ENCODE results near the gene CYSRT1.
A peak's percentile ranks its signal among the peaks of the same experiment; 100 is the strongest.

CYSRT1 gene

DNA sequence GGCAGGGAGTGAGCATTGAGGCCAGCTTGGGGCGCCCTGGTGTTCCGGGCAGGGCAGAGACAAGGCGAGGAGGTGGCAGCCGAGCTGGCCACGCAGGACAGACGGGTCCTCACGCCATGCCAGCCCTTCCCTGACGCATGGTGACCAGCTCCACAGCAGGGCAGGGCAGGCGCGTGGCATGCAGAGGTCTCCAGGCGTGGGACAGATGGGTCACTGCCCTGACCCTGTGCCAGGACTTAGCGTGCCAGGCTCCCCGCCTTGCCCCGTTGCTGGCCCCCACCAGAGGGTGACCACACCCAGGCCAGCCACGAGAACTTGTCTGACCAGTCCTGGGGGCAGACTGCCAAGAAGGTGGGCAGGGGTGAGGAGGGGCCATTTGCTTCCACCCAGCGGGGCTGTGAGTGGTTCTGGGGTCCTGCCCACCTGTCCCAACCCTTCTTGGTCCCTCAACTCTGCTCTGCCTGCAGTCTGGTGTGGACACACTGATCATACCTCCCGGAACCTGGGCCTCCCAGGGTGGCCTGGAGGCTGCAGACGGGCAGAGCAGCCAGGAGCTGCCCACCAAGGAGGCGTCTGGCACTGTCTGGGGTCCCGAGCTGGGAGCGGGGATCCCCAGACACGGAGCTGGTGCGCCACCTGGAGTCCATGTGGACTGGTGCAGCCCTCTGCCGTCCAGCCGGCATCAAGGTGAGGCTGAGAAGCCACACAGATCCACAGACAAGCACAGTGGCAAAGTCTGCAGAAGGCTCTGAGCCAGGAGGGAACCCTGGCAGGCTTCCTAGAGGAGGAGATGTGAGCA is 2.3 kb downstream of the CYSRT1 start, which contains the start of gene RNF224:
TSS of gene RNF224 (plus strand) at position 449 of the 799 bp plus-strand sequence. CDS start 834 bp downstream, outside the sequence.
- DNase-seq, result peak; percentile 59

DNA sequence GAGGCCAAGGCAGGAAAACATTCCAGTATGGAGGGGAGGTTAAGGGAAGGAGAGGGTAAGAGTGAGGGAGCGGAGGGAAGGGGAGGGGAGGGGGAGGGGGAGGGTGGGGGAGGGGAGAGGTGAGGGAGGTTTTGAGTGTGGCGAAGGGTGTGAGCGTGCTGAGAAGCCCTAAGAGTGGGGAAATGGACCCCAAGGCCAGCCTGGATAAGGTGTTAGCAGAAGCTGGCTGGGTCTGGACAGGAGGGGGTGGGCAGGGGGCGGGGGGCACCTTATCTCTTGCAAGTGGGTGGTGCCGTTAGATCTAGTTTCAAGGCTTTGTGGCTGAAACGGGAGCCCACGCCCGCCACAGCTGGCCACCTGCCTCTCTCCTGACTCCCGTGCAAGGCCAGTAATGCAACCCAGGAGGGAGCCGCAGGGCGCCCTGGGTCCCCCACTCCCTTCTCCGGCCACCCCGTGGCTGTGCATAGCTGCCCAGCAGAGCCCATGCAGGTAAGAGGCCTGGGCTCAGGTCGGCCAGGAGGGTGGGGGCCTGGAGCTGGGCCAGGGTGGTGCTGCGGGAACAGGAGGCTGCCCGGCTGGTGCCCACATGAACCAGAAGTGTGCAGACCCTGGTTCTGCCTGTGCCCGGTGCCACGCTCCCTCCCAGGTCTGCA is 3.0 kb downstream of the CYSRT1 start:
- DNase-seq, result no peak

DNA sequence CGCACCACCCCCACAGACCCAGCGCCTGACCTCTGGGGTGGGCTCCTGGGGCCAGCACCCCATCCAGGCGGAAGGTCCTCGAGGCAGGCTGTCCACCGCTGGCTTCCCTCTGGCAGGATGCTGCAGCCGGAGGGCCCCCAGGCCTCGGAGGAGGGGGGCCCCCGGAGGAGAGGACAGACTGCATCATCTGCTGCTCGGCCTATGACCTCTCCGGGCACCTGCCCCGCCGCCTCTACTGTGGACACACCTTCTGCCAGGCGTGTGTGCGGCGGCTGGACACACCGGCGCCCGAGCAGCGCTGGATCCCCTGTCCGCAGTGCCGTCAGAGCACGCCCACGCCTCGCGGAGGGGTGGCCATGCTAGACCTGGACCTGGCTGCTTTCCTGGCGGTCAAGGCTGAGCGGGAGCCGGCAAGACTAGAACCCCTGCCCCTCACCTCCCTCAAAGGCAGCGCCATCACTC is 3.6 kb downstream of the CYSRT1 start:
- DNase-seq, result no peak

DNA sequence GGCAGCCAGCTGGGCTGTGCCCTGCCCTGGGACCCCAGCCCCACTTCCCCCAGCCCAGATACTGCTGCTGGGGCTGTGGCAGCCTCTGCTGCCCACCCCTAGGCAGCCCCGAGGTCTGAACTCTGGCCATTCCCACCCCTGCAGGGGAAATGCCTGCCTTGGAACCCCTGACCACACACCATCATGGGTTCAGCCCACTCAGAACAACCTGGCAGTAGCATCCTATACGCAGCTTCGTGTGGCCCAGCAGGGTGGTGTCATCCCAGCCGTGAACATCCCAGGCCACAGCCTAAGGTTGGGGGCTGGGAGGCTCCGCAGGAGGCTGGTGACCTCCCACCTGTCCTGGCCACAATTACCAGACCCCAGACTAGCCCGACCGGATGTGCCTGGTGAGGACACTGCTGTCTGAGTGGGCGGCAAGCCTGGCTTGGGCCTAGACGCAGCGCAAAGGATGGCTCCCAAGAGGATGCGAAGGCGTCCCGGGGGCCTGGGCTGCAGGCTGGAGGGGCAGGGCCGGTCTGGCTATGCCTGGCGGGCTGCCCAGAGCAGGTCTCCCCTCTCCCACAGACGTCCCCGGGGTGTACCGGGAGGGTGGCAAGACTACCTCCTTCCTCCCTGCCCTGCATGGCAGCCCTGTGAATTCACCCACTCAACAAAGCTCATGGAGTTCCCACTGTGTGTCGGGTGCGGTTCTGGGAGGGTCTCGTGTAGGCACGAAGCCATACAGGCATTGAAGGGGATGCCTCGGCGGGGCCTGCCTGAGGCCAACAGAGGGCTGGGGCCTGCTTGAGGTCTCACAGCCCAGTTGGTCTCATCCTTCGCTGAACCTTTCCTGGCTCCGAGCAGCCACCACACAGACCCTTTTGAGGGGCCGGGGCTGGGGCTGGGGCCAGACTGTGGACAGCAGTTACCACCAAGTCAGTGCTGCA is 4.3 kb downstream of the CYSRT1 start:
- no peak for DNase-seq

DNA sequence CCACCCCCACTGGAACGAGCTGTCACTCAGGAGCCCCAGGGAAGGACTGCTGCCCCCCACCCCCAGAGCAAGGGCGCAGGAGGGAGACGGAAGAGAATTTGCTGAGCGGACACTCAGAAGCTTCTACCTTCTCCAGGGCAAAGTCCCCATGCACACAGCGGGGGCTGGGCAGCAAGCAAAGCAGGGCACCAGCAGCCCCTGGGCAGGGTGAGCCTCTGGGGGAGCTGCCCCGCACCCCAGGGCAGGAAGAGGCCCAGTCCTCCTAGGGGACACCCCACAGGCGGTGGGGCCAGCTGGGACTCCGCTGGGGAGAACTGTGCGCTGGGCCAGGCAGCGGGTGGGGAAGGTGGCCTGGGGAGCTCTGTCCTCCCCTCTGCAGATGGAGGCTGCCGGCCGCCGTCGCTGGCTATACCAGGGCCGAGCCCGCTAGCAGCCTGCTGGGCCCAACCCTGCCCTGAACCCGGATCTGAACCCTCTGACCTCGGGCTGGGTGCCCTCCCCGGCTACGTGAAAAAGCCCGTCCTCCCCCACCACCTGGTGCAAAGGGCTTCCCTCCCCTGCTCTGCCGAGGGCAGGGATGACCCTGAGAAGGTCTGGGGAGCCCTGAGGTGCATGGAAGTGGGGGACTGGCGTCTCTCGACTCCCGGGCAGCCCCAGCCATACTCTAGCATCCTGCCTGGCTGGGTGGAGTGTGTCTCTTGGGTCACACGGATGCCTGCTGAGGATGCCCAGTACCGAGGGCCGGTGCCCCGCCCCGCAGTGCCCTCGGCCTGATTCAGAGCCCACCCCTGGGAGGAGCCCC is 5.1 kb downstream of the CYSRT1 start:
- DNase-seq, result no peak

DNA sequence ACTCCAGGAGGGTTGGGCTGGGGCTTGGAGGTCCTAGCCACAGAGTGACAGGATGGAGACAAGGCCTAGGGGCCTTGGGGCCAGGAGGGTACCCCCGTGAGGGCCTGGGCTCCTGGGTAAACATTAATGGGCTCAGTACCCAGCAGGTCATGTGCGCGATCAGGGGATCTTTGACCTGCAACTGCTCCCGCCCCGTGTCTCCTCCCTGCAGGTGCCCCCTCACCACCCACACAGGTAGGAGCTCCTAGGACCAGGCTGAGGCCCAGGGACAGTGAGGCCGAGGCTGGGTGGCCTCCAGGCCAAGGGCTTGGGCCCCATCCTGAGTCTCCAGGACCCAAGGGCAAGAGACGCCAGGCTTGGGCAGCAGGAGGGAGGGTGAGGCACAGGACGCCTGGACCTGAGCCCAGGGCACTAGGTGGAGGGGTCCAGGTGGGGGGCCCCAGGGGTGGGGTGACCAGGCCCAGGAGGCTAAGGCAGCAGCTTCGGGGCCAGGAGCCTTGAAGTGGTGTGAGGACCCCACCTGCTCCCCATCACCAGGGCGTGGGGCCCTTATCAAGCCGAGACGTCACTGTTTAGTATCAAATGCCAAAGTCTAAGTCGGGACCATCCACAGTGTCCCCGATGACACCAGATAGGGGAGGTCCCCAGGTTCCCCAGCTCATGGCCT is 5.9 kb downstream of the CYSRT1 start, which contains the start of gene SLC34A3:
TSS of gene SLC34A3 (plus strand) at position 197 of the 667 bp plus-strand sequence. CDS start 802 bp downstream, outside the sequence.
- no peak for DNase-seq

GRCh38 chr9:137231372-137232039 is 6.5 kb downstream of the CYSRT1 start:
- no peak for DNase-seq

DNA sequence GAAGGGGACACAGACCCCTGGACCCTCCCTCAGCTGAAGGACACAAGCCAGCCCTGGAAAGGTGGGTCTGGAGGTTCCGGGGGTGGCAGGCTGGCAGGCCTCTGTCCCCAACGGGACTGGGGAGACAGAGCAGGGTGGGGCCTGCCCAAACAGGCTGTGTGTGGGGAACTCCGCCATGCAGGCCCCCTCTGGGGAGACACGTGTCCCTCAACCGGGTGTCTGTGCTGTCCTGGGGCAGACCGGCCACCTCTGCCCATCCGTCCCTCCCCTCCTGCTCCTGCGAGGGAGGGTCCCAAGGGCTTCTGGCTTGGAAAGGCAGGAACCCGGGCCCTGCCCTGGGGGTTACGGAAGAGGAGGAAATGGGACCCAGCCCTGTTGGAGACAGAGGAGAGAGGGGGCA is 7.1 kb downstream of the CYSRT1 start:
- no peak for DNase-seq

- DNase-seq, result no peak
Observed at GRCh38 chr9:137232510-137232909, 7.5 kb downstream of the CYSRT1 start.

- peak; percentile 31 for DNase-seq
Observed at GRCh38 chr9:137233143-137233980, 8.4 kb downstream of the CYSRT1 start.

GRCh38 chr9:137234055-137234697 is 9.2 kb downstream of the CYSRT1 start:
- DNase-seq, result no peak

- no peak for DNase-seq
Observed at GRCh38 chr9:137234758-137235423, 9.9 kb downstream of the CYSRT1 start.

GRCh38 chr9:137235424-137236237 is 10.7 kb downstream of the CYSRT1 start:
- no peak for DNase-seq

DNA sequence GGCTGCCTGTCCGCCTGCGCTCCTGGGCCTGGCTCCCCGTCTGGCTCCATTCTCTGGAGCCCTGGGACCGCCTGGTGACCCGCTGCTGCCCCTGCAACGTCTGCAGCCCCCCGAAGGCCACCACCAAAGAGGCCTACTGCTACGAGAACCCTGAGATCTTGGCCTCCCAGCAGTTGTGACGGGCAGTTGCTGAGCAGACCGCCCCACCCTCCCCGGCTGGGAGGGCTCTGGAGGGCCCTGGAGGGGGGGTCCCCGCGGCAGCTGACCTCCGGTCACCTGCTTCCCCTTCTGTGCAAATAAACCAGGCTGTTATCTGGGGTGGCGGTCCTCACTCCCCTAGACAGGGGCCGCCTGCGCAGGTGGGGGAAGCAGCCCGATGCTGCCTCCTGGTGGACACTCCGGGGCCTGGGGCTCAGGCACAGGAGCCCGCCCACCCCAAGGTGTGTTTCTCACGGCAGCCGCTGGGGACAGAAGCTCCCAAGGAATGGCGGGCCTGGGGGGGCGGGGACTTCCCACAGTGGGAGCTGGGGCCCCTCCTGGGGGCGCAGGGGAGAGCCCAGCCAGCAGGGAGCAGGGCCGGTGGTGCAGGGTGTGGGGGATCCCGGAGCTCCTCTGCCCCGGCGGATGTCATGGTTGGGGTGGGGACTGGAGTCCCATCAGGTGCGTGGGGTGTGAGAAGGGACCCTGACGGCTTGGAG is 11.4 kb downstream of the CYSRT1 start:
- DNase-seq, result peak; percentile 72

GRCh38 chr9:137236936-137237421 is 12.0 kb downstream of the CYSRT1 start:
- no peak for DNase-seq

- DNase-seq, result peak; percentile 56
Observed at GRCh38 chr9:137237759-137238726, 13.1 kb downstream of the CYSRT1 start.
